Neural progenitor cell (in vitro differentiated cells): ENCODE measurements around the gene THAP12.

Experiments
- CTCF ChIP-seq: fragments of 200-600 bp; sonication (generic); IDR thresholded peaks from 2 replicates; pipeline ENCODE4 v1.5.1; 2017; ENCODE audit warnings: antibody characterized with exemption, mild to moderate bottlenecking
- EZH2phosphoT487 ChIP-seq: fragments of 200-600 bp; sonication (generic); IDR thresholded peaks from 2 replicates; pipeline ENCODE4 v1.6.1; 2017; ENCODE audit warnings: antibody characterized with exemption

- TF ChIP-seq CTCF (no peak), EZH2phosphoT487 (no peak)
Measured at GRCh38 chr11:76337923-76338322, 43.0 kb downstream of the THAP12 start.
